Measurements from ENCODE around the gene KERA.
"Not testable (repeated sequence)": the region's sequence is repeated elsewhere in the genome, so short reads cannot be mapped to it uniquely, and the experiment has no call there.

Gene KERA

GRCh38 chr12:91057368-91058165 is at the start of gene KERA:
Gene KERA, minus strand, starts transcription at chr12:91058024. Its CDS starts 1,743 bp downstream, at chr12:91056281.
- DNase-seq, result no peak

- DNase-seq, result no peak
Observed at GRCh38 chr12:91106283-91106682, 48.5 kb upstream of the KERA start.

GRCh38 chr12:91105807-91106206 is 48.0 kb upstream of the KERA start:
- DNase-seq, result no peak

GRCh38 chr12:91104812-91105466 is 47.1 kb upstream of the KERA start:
- no peak for DNase-seq

GRCh38 chr12:91103624-91104023 is 45.8 kb upstream of the KERA start:
- no peak for DNase-seq

- DNase-seq, result no peak
Observed at GRCh38 chr12:91103101-91103500, 45.3 kb upstream of the KERA start.

- DNase-seq, result no peak
Observed at GRCh38 chr12:91100906-91101305, 43.1 kb upstream of the KERA start.

- DNase-seq, result no peak
Observed at GRCh38 chr12:91099836-91100235, 42.0 kb upstream of the KERA start.

GRCh38 chr12:91099341-91099740 is 41.5 kb upstream of the KERA start:
- no peak for DNase-seq

GRCh38 chr12:91098941-91099340 is 41.1 kb upstream of the KERA start:
- DNase-seq, result no peak

GRCh38 chr12:91098461-91098860 is 40.6 kb upstream of the KERA start:
- no peak for DNase-seq

- DNase-seq, result no peak
Observed at GRCh38 chr12:91094957-91095356, 37.1 kb upstream of the KERA start.

- no peak for DNase-seq
Observed at GRCh38 chr12:91094032-91094662, 36.3 kb upstream of the KERA start.

- no peak for DNase-seq
Observed at GRCh38 chr12:91093341-91093740, 35.5 kb upstream of the KERA start.

- DNase-seq, result no peak
Observed at GRCh38 chr12:91091916-91092715, 34.3 kb upstream of the KERA start.

- DNase-seq, result not testable (repeated sequence)
Observed at GRCh38 chr12:91089953-91090352, 32.1 kb upstream of the KERA start.

- no peak for DNase-seq
Observed at GRCh38 chr12:91080041-91080440, 22.2 kb upstream of the KERA start.

- DNase-seq, result no peak
Observed at GRCh38 chr12:91078501-91078900, 20.7 kb upstream of the KERA start.

GRCh38 chr12:91077228-91077954 is 19.6 kb upstream of the KERA start:
- DNase-seq, result no peak

GRCh38 chr12:91074851-91075250 is 17.0 kb upstream of the KERA start:
- DNase-seq, result no peak

GRCh38 chr12:91074154-91074709 is 16.4 kb upstream of the KERA start:
- no peak for DNase-seq

- no peak for DNase-seq
Observed at GRCh38 chr12:91073426-91073825, 15.6 kb upstream of the KERA start.

Data from GOT3 (cell line).